EL (cell line): ENCODE measurements around the gene PRR5.

Experiments
- DNase-seq: peaks from one replicate; pipeline ENCODE4 v3.0.0-alpha.2; 2016

Gene PRR5

GRCh38 chr22:44759430-44760310 lies 57.7 kb downstream of the PRR5 start:
- DNase-seq: no peak

GRCh38 chr22:44760476-44760875 lies 58.5 kb downstream of the PRR5 start:
- no peak for DNase-seq

- no peak for DNase-seq
Observed at GRCh38 chr22:44761025-44761424, 59.0 kb downstream of the PRR5 start.

- DNase-seq: no peak
Observed at GRCh38 chr22:44764373-44764772, 62.4 kb downstream of the PRR5 start.

GRCh38 chr22:44764974-44765373 lies 63.0 kb downstream of the PRR5 start:
- no peak for DNase-seq

- no peak for DNase-seq
Observed at GRCh38 chr22:44765571-44766285, 63.7 kb downstream of the PRR5 start.

GRCh38 chr22:44773082-44773481 lies 71.1 kb downstream of the PRR5 start:
- DNase-seq: no peak

GRCh38 chr22:44775862-44776261 lies 73.9 kb downstream of the PRR5 start:
- no peak for DNase-seq

GRCh38 chr22:44776605-44777363 lies 74.8 kb downstream of the PRR5 start:
- DNase-seq: no peak

GRCh38 chr22:44777364-44777755 lies 75.4 kb downstream of the PRR5 start:
- no peak for DNase-seq

- no peak for DNase-seq
Observed at GRCh38 chr22:44780876-44781449, 79.0 kb downstream of the PRR5 start.

- no peak for DNase-seq
Observed at GRCh38 chr22:44782363-44782963, 80.5 kb downstream of the PRR5 start.

- no peak for DNase-seq
Observed at GRCh38 chr22:44783091-44783490, 81.1 kb downstream of the PRR5 start.

GRCh38 chr22:44783581-44783980 lies 81.6 kb downstream of the PRR5 start:
- DNase-seq: no peak

- no peak for DNase-seq
Observed at GRCh38 chr22:44786136-44786535, 84.1 kb downstream of the PRR5 start.

- no peak for DNase-seq
Observed at GRCh38 chr22:44786610-44787009, 84.6 kb downstream of the PRR5 start.
